COLO829 (cell line): ENCODE data around the gene ZCCHC7.
"Not testable (repeated sequence)": the region's sequence is repeated elsewhere in the genome, so short reads cannot be mapped to it uniquely, and the experiment has no call there.

Experiments used
- DNase-seq: peaks from one replicate; pipeline ENCODE4 v3.0.0; 2012; ENCODE audit warnings: low spot score

ZCCHC7 gene

GRCh38 chr9:37120843-37121335 is 515 bp downstream of the ZCCHC7 start:
- DNase-seq = not testable (repeated sequence)

GRCh38 chr9:37121881-37122280 is 1.5 kb downstream of the ZCCHC7 start:
- no peak for DNase-seq

GRCh38 chr9:37126214-37126788 is 5.9 kb downstream of the ZCCHC7 start:
- DNase-seq = no peak

GRCh38 chr9:37127018-37127417 is 6.6 kb downstream of the ZCCHC7 start:
- no peak for DNase-seq

GRCh38 chr9:37128051-37128450 is 7.7 kb downstream of the ZCCHC7 start:
- no peak for DNase-seq

GRCh38 chr9:37134166-37134565 is 13.8 kb downstream of the ZCCHC7 start:
- no peak for DNase-seq

- DNase-seq = no peak
These were observed 20.6 kb downstream of the ZCCHC7 start for GRCh38 chr9:37141015-37141414.

GRCh38 chr9:37144762-37145161 is 24.4 kb downstream of the ZCCHC7 start:
- DNase-seq = peak; percentile 22

GRCh38 chr9:37146410-37146809 is 26.0 kb downstream of the ZCCHC7 start:
- DNase-seq = no peak

- no peak for DNase-seq
These were observed 27.8 kb downstream of the ZCCHC7 start for GRCh38 chr9:37148181-37148580.

GRCh38 chr9:37149666-37150308 is 29.4 kb downstream of the ZCCHC7 start:
- no peak for DNase-seq

- DNase-seq = no peak
These were observed 30.0 kb downstream of the ZCCHC7 start for GRCh38 chr9:37150415-37150814.

GRCh38 chr9:37151812-37152211 is 31.4 kb downstream of the ZCCHC7 start:
- no peak for DNase-seq

- no peak for DNase-seq
These were observed 32.0 kb downstream of the ZCCHC7 start for GRCh38 chr9:37152365-37152764.

- DNase-seq = peak; percentile 84
These were observed 35.2 kb downstream of the ZCCHC7 start for GRCh38 chr9:37155601-37156000.

- DNase-seq = no peak
These were observed 35.8 kb downstream of the ZCCHC7 start for GRCh38 chr9:37156205-37156604.

GRCh38 chr9:37156781-37157356 is 36.5 kb downstream of the ZCCHC7 start:
- no peak for DNase-seq

- no peak for DNase-seq
These were observed 37.5 kb downstream of the ZCCHC7 start for GRCh38 chr9:37157726-37158377.

- no peak for DNase-seq
These were observed 42.9 kb downstream of the ZCCHC7 start for GRCh38 chr9:37163299-37163698.

- not testable (repeated sequence) for DNase-seq
These were observed 44.0 kb downstream of the ZCCHC7 start for GRCh38 chr9:37164335-37164734.

GRCh38 chr9:37165644-37166043 is 45.3 kb downstream of the ZCCHC7 start:
- DNase-seq = no peak

GRCh38 chr9:37167456-37168047 is 47.2 kb downstream of the ZCCHC7 start:
- peak; percentile 50 for DNase-seq

GRCh38 chr9:37172557-37172956 is 52.2 kb downstream of the ZCCHC7 start:
- no peak for DNase-seq
